Renal pelvis (tissue), 4 donors: ENCODE measurements around the gene NR1H2. TPM values are rescaled to one million over a fixed set of nuclear protein-coding genes. Genes with fewer than 3 reads are reported as not detected.
"Not testable (repeated sequence)": the region's sequence is repeated elsewhere in the genome, so short reads cannot be mapped to it uniquely, and the experiment has no call there.

Experiments
- DNase-seq: peaks from one replicate; pipeline ENCODE4 v3.0.0-alpha.2; 2013
- polyA plus RNA-seq, 3 donors: library from polyadenylated mRNA; unstranded; fragments of 120-200 nt; gene quantifications; one replicate each; pipeline ENCODE4 v1.2.1, GENCODE V29; 2013; ENCODE audit not compliant: insufficient read length in 3 of 3

The NR1H2 gene
- polyA plus RNA-seq, 3 donors: 39.7 to 43.3 (median 41.8) TPM

GRCh38 chr19:50368649-50369570, 7.3 kb upstream of the NR1H2 start:
- DNase-seq: peak; percentile 84

DNA sequence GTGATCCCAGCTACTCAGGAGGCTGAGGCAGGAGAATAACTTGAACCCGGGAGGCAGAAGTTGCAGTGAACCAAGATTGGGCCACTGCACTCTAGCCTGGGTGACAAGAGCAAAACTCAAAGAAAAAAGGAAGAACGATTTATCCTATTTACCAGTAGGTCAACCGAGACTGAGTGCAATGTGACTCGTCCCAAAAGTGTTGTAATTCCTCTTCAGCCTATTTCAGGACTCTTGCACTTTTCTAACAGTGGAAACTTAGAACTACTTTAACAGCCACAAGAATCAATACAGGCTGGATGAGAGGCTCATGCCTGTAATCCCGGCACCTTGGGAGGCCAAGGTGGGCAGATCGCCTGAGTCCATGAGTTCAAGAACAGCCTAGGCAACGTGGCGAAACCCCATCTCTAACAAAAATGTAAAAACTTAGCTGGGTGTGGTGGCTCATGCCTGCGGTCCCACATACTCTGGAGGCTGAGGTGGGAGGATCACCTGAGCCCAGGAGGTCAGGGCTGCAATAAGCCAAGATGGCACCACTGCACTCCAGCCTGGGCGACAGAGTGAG, 4.3 kb upstream of the NR1H2 start:
- DNase-seq: no peak

DNA sequence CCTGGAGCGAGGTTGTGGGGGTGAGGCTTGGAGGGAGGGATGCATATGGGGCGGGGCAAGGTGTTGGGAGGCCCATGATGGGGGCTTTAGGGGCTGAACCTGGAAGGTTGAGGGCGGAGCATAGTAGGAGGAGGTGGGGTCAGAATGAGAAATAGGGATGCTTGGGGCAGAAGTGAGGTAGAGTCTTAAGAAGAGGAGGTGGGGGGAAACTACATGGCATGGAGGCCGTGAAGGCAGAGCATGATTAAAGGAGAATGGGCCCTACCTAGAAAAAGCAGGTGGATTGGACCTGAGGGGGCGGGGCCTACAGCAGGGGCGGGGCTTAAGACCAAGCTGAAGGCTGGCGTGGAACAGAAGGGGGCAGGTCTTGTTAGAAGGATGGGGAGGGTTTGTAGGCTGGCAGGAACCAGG, 799 bp downstream of the NR1H2 start:
- DNase-seq: no peak

DNA sequence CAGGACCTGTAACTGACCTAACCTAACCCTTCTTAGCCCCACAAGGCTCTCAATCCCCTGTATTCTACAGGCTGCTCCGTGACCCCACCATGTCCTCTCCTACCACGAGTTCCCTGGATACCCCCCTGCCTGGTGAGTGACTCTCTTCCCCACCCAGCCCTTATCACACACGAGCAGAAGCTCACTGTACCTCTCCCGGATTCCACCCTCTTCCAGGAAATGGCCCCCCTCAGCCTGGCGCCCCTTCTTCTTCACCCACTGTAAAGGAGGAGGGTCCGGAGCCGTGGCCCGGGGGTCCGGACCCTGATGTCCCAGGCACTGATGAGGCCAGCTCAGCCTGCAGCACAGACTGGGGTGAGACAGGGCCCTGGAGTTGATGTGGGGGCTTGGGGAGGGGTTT, 1.3 kb downstream of the NR1H2 start:
- DNase-seq: no peak

GRCh38 chr19:50378169-50378862, 2.1 kb downstream of the NR1H2 start:
- no peak for DNase-seq

DNA sequence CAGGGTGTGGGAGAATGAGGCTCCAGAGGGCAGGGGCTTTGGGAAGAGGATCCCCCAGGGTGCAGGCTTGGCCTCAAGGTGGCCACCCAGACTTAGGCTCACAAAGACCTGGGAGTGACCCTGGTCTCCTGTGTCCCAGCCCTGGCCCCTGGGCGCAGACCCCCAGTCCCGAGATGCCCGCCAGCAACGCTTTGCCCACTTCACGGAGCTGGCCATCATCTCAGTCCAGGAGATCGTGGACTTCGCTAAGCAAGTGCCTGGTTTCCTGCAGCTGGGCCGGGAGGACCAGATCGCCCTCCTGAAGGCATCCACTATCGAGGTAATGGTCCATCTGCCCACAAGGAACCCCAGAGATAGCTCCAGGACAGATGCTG, 2.6 kb downstream of the NR1H2 start:
- no peak for DNase-seq

- no peak for DNase-seq
These were observed 3.3 kb downstream of the NR1H2 start for GRCh38 chr19:50379602-50380001.

DNA sequence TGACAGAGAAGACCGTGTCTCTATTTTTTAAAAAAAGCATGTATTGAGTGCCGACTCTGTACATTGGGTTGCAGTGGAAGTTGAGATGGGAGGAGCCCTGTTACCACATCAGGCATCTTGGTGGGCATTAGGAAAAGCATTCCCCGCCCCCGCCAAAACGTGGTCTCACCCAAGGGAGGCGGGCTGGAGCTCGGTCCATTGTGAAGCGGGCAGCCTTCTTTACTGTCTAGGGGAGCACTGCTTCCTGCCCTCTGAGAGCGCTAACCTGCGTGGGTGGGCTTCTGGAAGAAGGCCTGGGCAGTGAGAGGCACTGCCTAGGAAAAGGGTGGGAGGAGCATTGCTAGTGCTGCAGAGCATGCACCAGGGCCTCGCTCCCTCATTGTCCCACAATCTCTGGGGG, 3.9 kb downstream of the NR1H2 start:
- no peak for DNase-seq

DNA sequence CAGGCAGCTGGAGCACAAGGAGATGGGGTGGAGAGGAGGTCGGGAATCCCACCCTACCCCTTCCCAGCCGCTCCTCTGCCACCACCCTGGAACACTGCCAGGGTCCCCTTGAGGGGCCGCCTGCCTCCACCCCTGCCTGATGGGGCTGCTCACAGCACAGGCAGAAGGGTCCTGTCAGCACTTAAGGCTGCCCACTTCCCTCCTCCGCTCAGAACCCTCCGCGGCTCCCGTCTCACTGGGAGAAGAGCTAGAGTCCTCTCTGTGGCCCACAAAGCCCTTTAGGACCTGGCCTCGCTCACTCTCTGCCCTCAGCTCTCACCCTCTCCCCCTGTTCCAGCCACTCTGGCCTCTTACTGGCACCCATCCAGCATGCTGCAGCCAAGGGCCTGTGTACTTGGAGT, 4.5 kb downstream of the NR1H2 start:
- DNase-seq: no peak

DNA sequence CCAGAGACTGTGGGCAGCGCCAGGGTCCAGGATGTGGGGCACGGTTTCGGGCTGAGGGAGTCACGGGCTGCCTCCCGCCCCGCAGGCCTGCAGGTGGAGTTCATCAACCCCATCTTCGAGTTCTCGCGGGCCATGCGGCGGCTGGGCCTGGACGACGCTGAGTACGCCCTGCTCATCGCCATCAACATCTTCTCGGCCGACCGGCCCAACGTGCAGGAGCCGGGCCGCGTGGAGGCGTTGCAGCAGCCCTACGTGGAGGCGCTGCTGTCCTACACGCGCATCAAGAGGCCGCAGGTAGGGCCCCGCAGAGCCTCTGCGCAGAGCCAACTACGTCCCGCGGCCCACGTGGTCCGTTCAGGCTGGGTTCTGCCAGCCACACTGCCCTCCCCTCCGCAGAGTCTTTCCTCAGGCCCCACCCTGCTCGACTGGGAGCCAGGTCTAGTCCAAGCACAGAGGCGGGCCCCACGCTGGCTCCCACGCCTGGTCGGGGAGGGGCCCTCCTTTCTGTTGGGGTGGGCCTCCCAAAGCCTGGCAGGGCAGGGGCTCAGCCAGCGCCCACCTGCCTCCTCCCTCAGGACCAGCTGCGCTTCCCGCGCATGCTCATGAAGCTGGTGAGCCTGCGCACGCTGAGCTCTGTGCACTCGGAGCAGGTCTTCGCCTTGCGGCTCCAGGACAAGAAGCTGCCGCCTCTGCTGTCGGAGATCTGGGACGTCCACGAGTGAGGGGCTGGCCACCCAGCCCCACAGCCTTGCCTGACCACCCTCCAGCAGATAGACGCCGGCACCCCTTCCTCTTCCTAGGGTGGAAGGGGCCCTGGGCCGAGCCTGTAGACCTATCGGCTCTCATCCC, 5.8 kb downstream of the NR1H2 start:
- no peak for DNase-seq

DNA sequence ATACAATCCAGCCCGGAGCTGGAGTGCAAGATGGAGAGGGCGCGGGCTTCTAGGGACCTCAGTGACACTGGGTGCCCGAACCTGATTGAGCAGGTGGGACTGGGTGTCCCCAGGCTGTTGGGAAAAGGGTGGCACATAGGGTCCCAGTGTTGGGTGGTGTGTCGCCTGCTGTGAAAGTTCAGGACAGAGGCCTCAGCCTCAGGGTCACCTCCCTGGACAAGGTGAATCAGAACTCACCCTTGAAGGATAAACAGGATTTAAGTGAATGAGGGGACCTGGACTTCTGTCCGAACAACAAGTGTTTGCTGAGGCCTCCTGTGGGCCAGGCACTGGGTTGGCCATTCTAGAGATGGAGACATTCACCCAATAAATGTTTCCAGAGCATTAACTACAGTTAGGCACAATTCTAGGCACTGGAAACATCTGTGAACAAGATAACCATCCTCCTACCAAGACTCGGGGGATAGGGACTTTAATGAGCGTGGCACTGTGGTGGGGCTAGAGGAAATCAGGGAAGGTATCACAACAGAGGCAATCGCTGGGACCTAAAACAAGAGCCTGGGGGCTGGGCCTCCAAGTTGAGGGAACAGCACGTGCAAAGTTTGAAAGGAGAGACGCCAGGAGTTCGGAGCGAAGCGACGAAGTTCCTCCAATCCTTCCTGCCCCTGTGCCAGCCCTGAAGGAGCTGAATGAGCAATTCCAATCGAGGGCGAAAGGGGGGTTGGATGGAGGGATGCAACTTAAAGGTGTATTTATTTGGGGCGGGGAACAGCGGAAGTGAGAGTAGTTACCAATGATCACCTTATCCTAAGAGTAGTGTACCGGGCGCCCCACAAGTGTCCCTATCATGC, 7.0 kb downstream of the NR1H2 start:
- no peak for DNase-seq

DNA sequence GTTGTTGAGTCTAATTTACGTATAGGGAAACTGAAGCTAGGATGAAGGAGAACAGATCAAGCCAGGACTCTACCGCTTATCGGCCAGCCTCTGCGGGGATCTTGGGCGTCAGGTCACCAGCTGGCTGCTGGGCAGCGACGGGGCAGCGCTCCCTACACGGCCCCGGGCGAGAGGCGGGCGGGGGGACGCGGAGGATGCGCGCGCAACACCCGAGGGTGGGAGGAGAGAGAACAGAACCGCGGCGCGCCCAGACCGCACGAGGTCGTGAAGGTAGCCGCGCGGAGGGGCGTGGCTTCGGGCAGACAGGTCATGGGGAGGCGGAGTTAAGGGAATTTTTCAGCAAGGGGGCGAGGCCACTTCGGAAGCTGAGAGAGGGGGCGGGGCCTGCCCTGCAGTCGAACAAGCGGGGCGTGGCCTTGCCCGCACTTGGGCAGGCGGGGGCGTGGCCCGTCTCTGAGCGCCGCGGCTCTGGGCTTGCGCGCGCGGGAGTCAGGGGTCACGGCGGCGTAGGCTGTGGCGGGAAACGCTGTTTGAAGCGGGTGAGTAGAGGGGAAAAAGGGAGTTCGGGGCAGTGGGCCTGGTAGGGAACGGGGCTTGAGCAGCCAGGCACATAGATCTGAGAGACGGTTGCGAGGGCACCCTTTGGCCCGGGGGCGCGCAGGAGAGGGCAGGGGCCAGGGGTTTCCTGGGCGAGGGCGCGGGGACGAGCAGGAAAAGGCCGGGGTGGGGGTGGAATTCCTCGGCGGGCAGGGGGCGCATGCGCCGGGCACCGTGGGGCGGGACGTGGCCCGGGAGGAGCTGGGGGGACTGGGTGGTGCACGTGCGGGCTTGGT, 7.8 kb downstream of the NR1H2 start, which contains the start of gene POLD1:
Gene POLD1, plus strand, starts transcription at position 496 of the 833 bp plus-strand sequence. CDS start 14,505 bp downstream, outside the sequence.
- DNase-seq: peak; percentile 95

GRCh38 chr19:50384685-50385535, 8.7 kb downstream of the NR1H2 start:
- no peak for DNase-seq

DNA sequence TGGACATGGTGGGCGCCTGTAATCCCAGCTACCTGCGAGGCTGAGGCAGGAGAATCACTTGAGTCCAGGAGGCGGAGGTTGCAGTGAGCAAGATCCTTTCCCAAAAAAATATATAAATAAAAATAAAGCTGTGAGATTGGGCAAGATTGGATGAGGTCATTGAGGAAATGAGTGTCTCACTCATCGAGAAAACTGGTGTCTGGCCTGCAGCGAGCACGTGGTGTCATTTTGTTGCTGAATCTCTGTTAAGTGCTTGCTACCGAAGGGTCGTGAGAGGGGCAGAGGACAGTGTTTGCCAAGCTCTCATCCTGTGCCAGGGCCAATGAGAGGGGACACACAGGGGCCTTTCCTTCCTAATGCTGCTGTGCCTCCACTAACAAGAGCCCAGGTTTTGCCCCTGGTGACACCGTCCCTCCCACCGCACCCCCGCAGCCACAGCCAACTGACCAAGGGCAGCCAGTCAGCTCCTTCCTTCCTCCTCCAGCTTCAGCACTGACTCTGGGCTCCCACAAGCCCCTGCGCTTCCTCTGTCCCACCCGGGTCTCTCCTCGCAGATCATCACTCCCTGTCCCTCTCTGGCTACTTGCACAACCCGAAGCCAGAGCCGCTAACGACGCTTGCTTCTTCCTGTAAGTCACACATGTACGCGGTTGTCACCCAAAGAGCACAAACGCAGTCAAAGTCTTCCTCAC, 11.1 kb downstream of the NR1H2 start:
- no peak for DNase-seq

- no peak for DNase-seq
These were observed 11.6 kb downstream of the NR1H2 start for GRCh38 chr19:50387868-50388245.

- DNase-seq: not testable (repeated sequence)
These were observed 14.0 kb downstream of the NR1H2 start for GRCh38 chr19:50390295-50390694.

DNA sequence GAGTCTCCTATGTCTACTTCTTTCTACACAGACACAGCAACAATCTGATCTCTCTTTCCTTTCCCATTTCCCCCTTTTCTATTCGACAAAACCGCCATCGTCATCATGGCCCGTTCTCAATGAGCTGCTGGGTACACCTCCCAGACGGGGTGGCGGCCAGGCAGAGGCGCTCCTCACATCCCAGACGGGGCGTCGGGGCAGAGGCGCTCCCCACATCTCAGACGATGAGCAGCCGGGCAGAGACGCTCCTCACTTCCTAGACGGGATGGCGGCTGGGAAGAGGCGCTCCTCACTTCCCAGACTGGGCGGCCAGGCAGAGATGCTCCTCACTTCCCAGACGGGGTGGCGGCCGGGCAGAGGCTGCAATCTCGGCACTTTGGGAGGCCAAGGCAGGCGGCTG, 14.7 kb downstream of the NR1H2 start:
- DNase-seq: not testable (repeated sequence)

DNA sequence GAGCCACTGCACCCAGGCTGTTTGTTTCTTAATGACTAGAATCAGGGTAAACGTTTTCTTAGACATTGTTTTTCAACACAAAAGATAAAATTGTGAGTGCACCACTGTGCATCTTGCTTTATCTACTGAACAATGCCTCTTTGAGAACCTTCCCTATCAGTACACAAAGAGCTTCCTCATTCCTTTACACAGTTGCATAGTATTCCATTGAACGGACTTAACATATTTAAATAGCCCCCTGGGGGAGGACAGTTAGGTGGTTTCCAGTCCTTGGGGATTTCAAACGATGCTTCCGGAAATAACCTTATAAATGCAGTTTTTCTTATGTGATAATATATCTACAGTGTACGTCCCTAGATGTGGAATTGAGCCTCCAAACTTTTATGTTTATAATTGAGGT, 16.5 kb downstream of the NR1H2 start:
- DNase-seq: no peak
